Parathyroid adenoma (tissue), 2 donors: ENCODE results near the gene GSG1L.

Experiments used
- H2AFZ ChIP-seq: fragments of 300-600 bp; sonication (generic); one replicate; pipeline ENCODE4 v1.7.0; 2017; ENCODE audit warnings: antibody characterized with exemption, mild to moderate bottlenecking
- H3K27ac ChIP-seq: fragments of 300-600 bp; sonication (generic); one replicate; pipeline ENCODE4 v1.7.0; 2017
- H3K27me3 ChIP-seq: fragments of 300-600 bp; sonication (generic); one replicate; pipeline ENCODE4 v1.7.0; 2017; ENCODE audit warnings: low read length; ENCODE audit not compliant: control insufficient read depth, insufficient read depth
- H3K36me3 ChIP-seq: fragments of 300-600 bp; sonication (generic); one replicate; pipeline ENCODE4 v1.7.0; 2017; ENCODE audit warnings: low read length; ENCODE audit not compliant: control insufficient read depth, insufficient read depth
- H3K4me1 ChIP-seq: fragments of 300-600 bp; sonication (generic); one replicate; pipeline ENCODE4 v1.7.0; 2017; ENCODE audit warnings: control low read depth
- H3K4me2 ChIP-seq: fragments of 300-600 bp; sonication (generic); one replicate; pipeline ENCODE4 v1.7.0; 2017; ENCODE audit warnings: low read length
- H3K4me3 ChIP-seq: fragments of 300-600 bp; sonication (generic); one replicate; pipeline ENCODE4 v1.7.0; 2017; ENCODE audit warnings: low read depth, low read length
- H3K79me2 ChIP-seq: fragments of 300-600 bp; sonication (generic); one replicate; pipeline ENCODE4 v1.7.0; 2017; ENCODE audit warnings: control low read depth
- H3K9ac ChIP-seq: fragments of 300-600 bp; sonication (generic); one replicate; pipeline ENCODE4 v1.7.0; 2017; ENCODE audit warnings: mild to moderate bottlenecking
- H3K9me3 ChIP-seq: fragments of 300-600 bp; sonication (generic); one replicate; pipeline ENCODE4 v1.7.0; 2017; ENCODE audit warnings: low read length; ENCODE audit not compliant: control insufficient read depth
- TF ChIP-seq, protein P1 (sequence below): fragments of 300-600 bp; sonication (generic); IDR thresholded peaks from one replicate; pipeline ENCODE4 v1.7.0; 2017; ENCODE audit warnings: antibody characterized with exemption, mild to moderate bottlenecking
- donor health status: primary hyperparathyroidism.

Gene GSG1L

DNA sequence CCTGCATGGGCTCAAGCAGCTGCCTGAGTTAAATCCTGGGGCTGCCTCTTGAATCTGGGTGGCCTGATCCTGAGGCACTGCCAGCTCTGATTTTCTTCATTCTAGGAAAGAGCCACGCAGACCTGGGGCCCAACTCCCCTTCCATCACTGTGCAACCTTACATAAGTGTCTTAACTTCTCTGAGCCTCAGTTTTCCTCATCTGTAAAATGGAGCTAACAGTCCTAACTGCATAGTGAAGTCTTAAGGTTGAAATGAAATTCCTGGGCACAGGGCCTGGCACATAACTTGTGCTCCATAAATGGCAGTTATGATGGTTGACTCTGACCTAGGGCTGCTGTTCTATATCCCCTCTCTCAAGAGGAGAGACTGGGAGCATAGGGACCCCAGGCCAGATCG is 236.6 kb downstream of the GSG1L start:
- Histone ChIP-seq H3K9me3 (no peaks in the 10 kb centered on the region), H2AFZ (no peak overlapping the region), H3K27ac (no peak overlapping the region), H3K79me2 (no peaks in the 10 kb centered on the region), H3K4me3 (no peak overlapping the region), H3K27me3 (no peaks in the 10 kb centered on the region), H3K4me2 (no peak overlapping the region), H3K4me1 (no peaks in the 10 kb centered on the region), H3K36me3 (no peaks in the 10 kb centered on the region), H3K9ac (no peak overlapping the region)
- TF ChIP-seq, protein P1, sequence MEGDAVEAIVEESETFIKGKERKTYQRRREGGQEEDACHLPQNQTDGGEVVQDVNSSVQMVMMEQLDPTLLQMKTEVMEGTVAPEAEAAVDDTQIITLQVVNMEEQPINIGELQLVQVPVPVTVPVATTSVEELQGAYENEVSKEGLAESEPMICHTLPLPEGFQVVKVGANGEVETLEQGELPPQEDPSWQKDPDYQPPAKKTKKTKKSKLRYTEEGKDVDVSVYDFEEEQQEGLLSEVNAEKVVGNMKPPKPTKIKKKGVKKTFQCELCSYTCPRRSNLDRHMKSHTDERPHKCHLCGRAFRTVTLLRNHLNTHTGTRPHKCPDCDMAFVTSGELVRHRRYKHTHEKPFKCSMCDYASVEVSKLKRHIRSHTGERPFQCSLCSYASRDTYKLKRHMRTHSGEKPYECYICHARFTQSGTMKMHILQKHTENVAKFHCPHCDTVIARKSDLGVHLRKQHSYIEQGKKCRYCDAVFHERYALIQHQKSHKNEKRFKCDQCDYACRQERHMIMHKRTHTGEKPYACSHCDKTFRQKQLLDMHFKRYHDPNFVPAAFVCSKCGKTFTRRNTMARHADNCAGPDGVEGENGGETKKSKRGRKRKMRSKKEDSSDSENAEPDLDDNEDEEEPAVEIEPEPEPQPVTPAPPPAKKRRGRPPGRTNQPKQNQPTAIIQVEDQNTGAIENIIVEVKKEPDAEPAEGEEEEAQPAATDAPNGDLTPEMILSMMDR: no peak

DNA sequence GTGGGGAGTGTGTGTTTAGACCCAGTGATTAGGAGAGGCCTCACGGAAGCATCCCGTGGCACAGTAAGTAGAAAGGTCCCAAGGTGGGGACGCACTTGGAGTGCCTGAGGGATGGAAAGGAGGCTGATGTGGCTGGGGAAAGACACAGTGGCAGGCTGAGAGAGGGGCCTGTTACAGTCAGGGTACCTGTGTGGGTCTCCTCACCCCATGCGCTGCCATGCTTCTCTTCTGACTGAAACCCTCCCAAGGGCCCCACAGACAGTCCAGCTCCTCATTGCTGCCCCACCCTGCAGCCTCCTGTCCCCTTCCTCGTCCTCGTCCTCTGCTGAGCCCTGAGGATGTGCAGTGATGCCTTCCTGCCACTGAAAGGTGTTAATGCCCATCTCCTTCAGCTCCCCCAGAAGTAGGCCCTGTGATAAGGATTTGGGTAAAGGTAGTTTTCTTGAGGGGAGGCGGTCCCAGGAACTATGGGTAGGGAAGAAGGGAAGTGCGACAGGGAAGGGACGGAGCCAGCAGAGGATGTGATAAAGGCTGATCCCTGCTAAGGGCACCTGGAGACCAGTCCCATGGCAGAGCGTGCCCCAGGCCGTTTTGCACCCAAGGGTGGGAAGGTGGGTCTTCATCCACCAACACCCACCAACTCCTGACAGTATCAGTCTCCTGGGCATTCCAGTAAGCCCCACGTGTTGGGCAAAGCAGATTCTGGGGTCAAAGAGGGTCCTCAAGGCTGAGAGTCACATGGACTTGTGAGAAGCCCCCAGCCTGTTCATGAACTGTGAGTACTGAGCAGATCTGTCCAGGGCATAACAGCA is 237.2 kb downstream of the GSG1L start:
- Histone ChIP-seq H2AFZ (no peak overlapping the region), H3K4me1 (no peaks in the 10 kb centered on the region), H3K27ac (no peak overlapping the region), H3K4me3 (no peak overlapping the region), H3K27me3 (no peaks in the 10 kb centered on the region), H3K9me3 (no peaks in the 10 kb centered on the region), H3K4me2 (no peak overlapping the region), H3K79me2 (no peaks in the 10 kb centered on the region), H3K36me3 (no peaks in the 10 kb centered on the region), H3K9ac (no peak overlapping the region)
- TF ChIP-seq, protein P1: no peak

- H3K79me2 ChIP-seq: no peaks in the 10 kb centered on the region
- TF ChIP-seq, protein P1: no peak
- no peaks in the 10 kb centered on the region for H3K36me3 ChIP-seq
- no peaks in the 10 kb centered on the region for H3K9me3 ChIP-seq
- no peak overlapping the region for H3K9ac ChIP-seq
- H3K4me1 ChIP-seq: no peaks in the 10 kb centered on the region
- H3K4me2 ChIP-seq: no peak overlapping the region
- H2AFZ ChIP-seq: no peak overlapping the region
- H3K4me3 ChIP-seq: no peak overlapping the region
- H3K27me3 ChIP-seq: no peaks in the 10 kb centered on the region
- H3K27ac ChIP-seq: no peak overlapping the region
These were observed 238.7 kb downstream of the GSG1L start for GRCh38 chr16:27824786-27825185.

GRCh38 chr16:27824006-27824405 is 239.5 kb downstream of the GSG1L start:
- Histone ChIP-seq H2AFZ (no peak overlapping the region), H3K79me2 (no peaks in the 10 kb centered on the region), H3K9me3 (no peaks in the 10 kb centered on the region), H3K4me1 (no peaks in the 10 kb centered on the region), H3K36me3 (no peaks in the 10 kb centered on the region), H3K4me3 (no peak overlapping the region), H3K4me2 (no peak overlapping the region), H3K27me3 (no peaks in the 10 kb centered on the region), H3K9ac (no peak overlapping the region), H3K27ac (no peak overlapping the region)
- TF ChIP-seq, protein P1: no peak

- H2AFZ ChIP-seq: no peak overlapping the region
These were observed 240.1 kb downstream of the GSG1L start for GRCh38 chr16:27823421-27823820.

More at GRCh38 chr16:27823421-27823820, 240.1 kb downstream of the GSG1L start:
- TF ChIP-seq, protein P1: no peak
- H3K27me3 ChIP-seq: no peaks in the 10 kb centered on the region
- no peak overlapping the region for H3K9ac ChIP-seq
- H3K4me2 ChIP-seq: no peak overlapping the region
- H3K9me3 ChIP-seq: no peaks in the 10 kb centered on the region
- H3K27ac ChIP-seq: no peak overlapping the region
- H3K36me3 ChIP-seq: no peaks in the 10 kb centered on the region
- H3K79me2 ChIP-seq: no peaks in the 10 kb centered on the region
- no peak overlapping the region for H3K4me3 ChIP-seq
- H3K4me1 ChIP-seq: no peaks in the 10 kb centered on the region
